Keratinocyte (primary cell): ENCODE results near the gene DHRSX. TPM values are rescaled to one million over a fixed set of nuclear protein-coding genes. Genes with fewer than 3 reads are reported as not detected.
"Not testable (repeated sequence)": the region's sequence is repeated elsewhere in the genome, so short reads cannot be mapped to it uniquely, and the experiment has no call there.

ENCODE experiments used
- DNase-seq: peaks from one replicate; pipeline ENCODE4 v3.0.0-alpha.2; 2011; ENCODE audit warnings: low read depth, missing footprints, low spot score
- FAIRE-seq: peaks from 2 replicates; lab custom pipeline; 2011; peaks lifted over from hg19 to GRCh38; lab: Jason Lieb, UNC
- H2AFZ ChIP-seq: 2 replicates; pipeline ENCODE4 v1.6.0; 2012; ENCODE audit warnings: low read length, control low read depth, inconsistent platforms; ENCODE audit not compliant: control insufficient read depth
- H3K27ac ChIP-seq: 2 replicates; pipeline ENCODE4 v1.5.1; 2011; ENCODE audit warnings: low read length; ENCODE audit not compliant: control insufficient read depth, insufficient read depth
- H3K27me3 ChIP-seq: 3 replicates; pipeline ENCODE4 v1.6.0; 2011; ENCODE audit warnings: low read length; ENCODE audit not compliant: control insufficient read depth, insufficient read depth; ENCODE audit errors: extremely low read depth
- H3K36me3 ChIP-seq, 2 experiments: 2 replicates in 1 of 2; 3 replicates in 1 of 2; pipeline ENCODE4 v1.5.1; 2011; ENCODE audit warnings: low read length in 2 of 2, mild to moderate bottlenecking in 1 of 2; ENCODE audit not compliant: control insufficient read depth in 2 of 2, insufficient read depth in 2 of 2; ENCODE audit errors: extremely low read depth in 1 of 2
- H3K4me1 ChIP-seq: 3 replicates; pipeline ENCODE4 v1.5.1; 2011; ENCODE audit warnings: low read length; ENCODE audit not compliant: control insufficient read depth, insufficient read depth; ENCODE audit errors: extremely low read depth
- H3K4me2 ChIP-seq: 3 replicates; pipeline ENCODE4 v1.6.0; 2011; ENCODE audit warnings: low read depth, low read length; ENCODE audit not compliant: control insufficient read depth, insufficient read depth; ENCODE audit errors: extremely low read depth
- H3K4me3 ChIP-seq, 3 experiments: fragments of 200-600 bp in 1 of 3; sonication (generic) in 1 of 3; 2 replicates in 2 of 3; 3 replicates in 1 of 3; pipeline ENCODE4 v1.5.1; 2011 to 2016; ENCODE audit warnings: low read length in 3 of 3, mild to moderate bottlenecking in 3 of 3, control low read depth in 2 of 3, inconsistent platforms in 1 of 3, low read depth in 1 of 3, mixed read lengths in 1 of 3, mixed run types in 1 of 3, moderate library complexity in 1 of 3; ENCODE audit not compliant: control insufficient read depth in 2 of 3, insufficient read depth in 2 of 3; ENCODE audit errors: extremely low read depth in 1 of 3
- H3K79me2 ChIP-seq: 2 replicates; pipeline ENCODE4 v1.6.0; 2012; ENCODE audit warnings: low read length; ENCODE audit not compliant: control insufficient read depth, insufficient read depth
- H3K9ac ChIP-seq: 3 replicates; pipeline ENCODE4 v1.6.0; 2011; ENCODE audit warnings: low read length; ENCODE audit not compliant: control insufficient read depth, insufficient read depth; ENCODE audit errors: extremely low read depth
- H3K9me1 ChIP-seq: 3 replicates; pipeline ENCODE4 v1.6.0; 2011; ENCODE audit warnings: low read length; ENCODE audit not compliant: control insufficient read depth, insufficient read depth; ENCODE audit errors: extremely low read depth
- H3K9me3 ChIP-seq: 2 replicates; pipeline ENCODE4 v1.5.1; 2012; ENCODE audit warnings: low read depth, low read length; ENCODE audit not compliant: control insufficient read depth
- H4K20me1 ChIP-seq: 3 replicates; pipeline ENCODE4 v1.6.0; 2011; ENCODE audit warnings: low read length; ENCODE audit not compliant: control insufficient read depth, insufficient read depth; ENCODE audit errors: extremely low read depth
- EZH2 ChIP-seq: IDR thresholded peaks from one replicate; pipeline ENCODE4 v1.6.1; 2012; ENCODE audit warnings: inconsistent platforms, mild to moderate bottlenecking, low read length, moderate library complexity
- dilution Hi-C: fragments of 300-500 bp; cut with MboI; formaldehyde crosslinking; loops from one replicate; pipeline ENCODE4 v1.7.0; 2020; ENCODE audit warnings: low sequenced_read_pairs; ENCODE audit not compliant: extremely low pct_ligation_motif_present
- polyA plus RNA-seq, 5 experiments: library from polyadenylated mRNA; depleted of rRNA in 3 of 5; stranded (reverse) in 3 of 5; stranded (forward) in 1 of 5; unstranded in 1 of 5; fragments of >200 nt; gene quantifications; 1 replicate in 1 of 5; 2 replicates in 3 of 5; 3 replicates in 1 of 5; pipeline versions ENCODE4 v1.2.1 to v1.2.3, GENCODE V29; 2011 to 2012; ENCODE audit warnings: missing spikeins in 2 of 5, low read depth in 1 of 5, low replicate concordance in 1 of 5
- TF ChIP-seq, protein P1 (sequence below), 3 experiments: IDR thresholded peaks in 1 of 3; conservative IDR thresholded peaks in 1 of 3; optimal IDR thresholded peaks in 1 of 3; 2 replicates in 2 of 3; 3 replicates in 1 of 3; pipeline versions ENCODE3 to v1.5.1; 2011; ENCODE audit warnings: low read length in 3 of 3, mild to moderate bottlenecking in 3 of 3, moderate library complexity in 2 of 3, control low read depth in 1 of 3, inconsistent platforms in 1 of 3; ENCODE audit not compliant: insufficient read depth in 2 of 3; ENCODE audit errors: extremely low read depth in 1 of 3

The DHRSX gene
- polyA plus RNA-seq, 1 donor (not counting 4 experiments of a cell fraction or from before 2014, with no cell fraction given) = 20.4 TPM

DNA sequence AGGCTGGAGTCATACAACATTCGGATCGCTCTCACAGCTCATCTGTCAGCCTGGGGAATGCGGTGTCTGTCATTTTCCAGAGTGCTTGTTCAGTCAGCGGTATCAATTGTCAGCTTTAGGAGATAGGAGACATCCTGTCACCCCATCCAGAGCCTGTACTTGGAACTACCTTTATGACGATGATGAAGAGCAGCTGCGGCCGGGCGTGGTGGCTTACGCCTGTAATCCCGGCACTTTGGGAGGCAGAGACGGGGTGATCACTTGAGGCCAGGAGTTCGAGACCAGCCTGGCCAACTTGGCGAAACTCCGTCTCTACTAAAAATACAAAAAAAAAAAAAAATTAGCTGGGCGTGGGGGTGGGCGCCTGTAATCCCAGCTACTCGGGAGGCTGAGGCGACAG is 289.1 kb downstream of the DHRSX start:
- dilution Hi-C loops, H3K9me1 ChIP-seq, H4K20me1 ChIP-seq, H3K9me3 ChIP-seq, H2AFZ ChIP-seq, H3K9ac ChIP-seq, FAIRE-seq, H3K4me2 ChIP-seq, H3K27ac ChIP-seq, H3K4me1 ChIP-seq, H3K36me3 ChIP-seq, DNase-seq, H3K27me3 ChIP-seq, H3K79me2 ChIP-seq, H3K4me3 ChIP-seq: not testable (repeated sequence)

DNA sequence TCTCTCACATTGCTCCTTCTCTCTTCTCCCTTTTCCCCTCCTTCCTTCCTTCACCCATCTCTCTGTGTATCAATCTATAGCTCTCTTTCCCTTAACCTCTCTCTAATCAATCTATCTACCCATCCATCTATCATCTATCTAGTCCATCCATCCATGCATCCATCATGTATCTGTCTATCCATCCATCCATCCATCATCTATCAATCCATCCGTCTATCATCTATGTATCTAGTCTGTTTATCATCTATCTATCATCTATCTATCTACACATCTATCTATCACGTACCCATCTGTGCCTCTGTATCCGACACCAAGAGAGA is 307.5 kb downstream of the DHRSX start:
- H3K9ac ChIP-seq = no peak overlapping the region
- no peaks in the 10 kb centered on the region for H3K9me1 ChIP-seq
- no peaks in the 10 kb centered on the region for H4K20me1 ChIP-seq
- H3K4me1 ChIP-seq = no peaks in the 10 kb centered on the region
- dilution Hi-C loops = no loop called here
- no peaks in the 10 kb centered on the region for H3K79me2 ChIP-seq
- no peak for FAIRE-seq
- no peak overlapping the region for H3K4me2 ChIP-seq
- no peak overlapping the region for H3K4me3 ChIP-seq
- DNase-seq = no peak
- H2AFZ ChIP-seq = no peak overlapping the region
- no peaks in the 10 kb centered on the region for H3K36me3 ChIP-seq
- H3K9me3 ChIP-seq = no peaks in the 10 kb centered on the region
- TF ChIP-seq, protein P1, sequence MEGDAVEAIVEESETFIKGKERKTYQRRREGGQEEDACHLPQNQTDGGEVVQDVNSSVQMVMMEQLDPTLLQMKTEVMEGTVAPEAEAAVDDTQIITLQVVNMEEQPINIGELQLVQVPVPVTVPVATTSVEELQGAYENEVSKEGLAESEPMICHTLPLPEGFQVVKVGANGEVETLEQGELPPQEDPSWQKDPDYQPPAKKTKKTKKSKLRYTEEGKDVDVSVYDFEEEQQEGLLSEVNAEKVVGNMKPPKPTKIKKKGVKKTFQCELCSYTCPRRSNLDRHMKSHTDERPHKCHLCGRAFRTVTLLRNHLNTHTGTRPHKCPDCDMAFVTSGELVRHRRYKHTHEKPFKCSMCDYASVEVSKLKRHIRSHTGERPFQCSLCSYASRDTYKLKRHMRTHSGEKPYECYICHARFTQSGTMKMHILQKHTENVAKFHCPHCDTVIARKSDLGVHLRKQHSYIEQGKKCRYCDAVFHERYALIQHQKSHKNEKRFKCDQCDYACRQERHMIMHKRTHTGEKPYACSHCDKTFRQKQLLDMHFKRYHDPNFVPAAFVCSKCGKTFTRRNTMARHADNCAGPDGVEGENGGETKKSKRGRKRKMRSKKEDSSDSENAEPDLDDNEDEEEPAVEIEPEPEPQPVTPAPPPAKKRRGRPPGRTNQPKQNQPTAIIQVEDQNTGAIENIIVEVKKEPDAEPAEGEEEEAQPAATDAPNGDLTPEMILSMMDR (optimal IDR thresholded peaks at IDR 0.05 in 1 of 3, IDR thresholded peaks at IDR 0.05 in 1 of 3, conservative IDR thresholded peaks at IDR 0.05 in 1 of 3; ENCODE audit: extremely low read depth in 1 of 3, insufficient read depth in 2 of 3, low read length in 3 of 3) = no peak
- no peak for TF ChIP-seq EZH2
- H3K27ac ChIP-seq = no peak overlapping the region
- no peaks in the 10 kb centered on the region for H3K27me3 ChIP-seq

DNA sequence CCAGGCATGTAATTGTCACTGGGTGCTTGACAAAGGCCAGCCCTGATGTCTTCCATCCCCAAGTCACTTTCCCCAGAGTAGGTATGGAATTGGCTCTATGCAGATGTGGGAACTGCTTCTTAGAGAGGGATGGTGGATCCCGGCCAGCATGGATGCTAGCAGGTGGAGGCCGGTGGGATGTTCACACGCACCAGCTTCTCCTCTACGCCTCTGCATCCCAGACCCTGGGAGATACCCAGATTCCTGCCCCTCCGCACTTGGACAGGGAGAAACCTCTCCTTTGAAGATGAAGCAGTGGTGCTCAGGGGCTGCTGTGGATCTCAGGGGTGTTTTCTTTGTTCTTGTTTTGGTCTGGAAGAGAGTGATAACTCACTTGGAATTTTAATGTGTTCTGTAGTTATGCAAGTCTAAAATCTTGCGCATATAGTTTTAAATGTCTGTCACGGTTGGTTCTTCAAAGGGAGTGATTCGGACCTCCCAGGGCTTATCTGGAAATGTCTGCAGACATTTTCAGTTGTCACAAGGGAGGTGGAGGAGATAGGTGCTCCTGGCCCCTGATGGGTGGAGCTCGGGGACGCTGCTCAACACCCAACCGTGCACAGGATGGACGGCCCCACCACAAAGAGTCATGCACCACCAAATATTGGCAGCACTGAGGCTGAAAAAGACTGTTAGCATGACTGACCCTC is 308.0 kb downstream of the DHRSX start:
- Histone ChIP-seq H3K4me1 (no peaks in the 10 kb centered on the region), H3K4me3 (no peak overlapping the region), H2AFZ (no peak overlapping the region), H3K27me3 (no peaks in the 10 kb centered on the region), H3K4me2 (no peak overlapping the region), H3K9ac (no peak overlapping the region), H3K79me2 (no peaks in the 10 kb centered on the region), H3K36me3 (no peaks in the 10 kb centered on the region), H3K9me1 (no peaks in the 10 kb centered on the region), H4K20me1 (no peaks in the 10 kb centered on the region), H3K27ac (no peak overlapping the region), H3K9me3 (no peaks in the 10 kb centered on the region)
- no peak for DNase-seq
- TF ChIP-seq EZH2 = no peak
- TF ChIP-seq, protein P1 (optimal IDR thresholded peaks at IDR 0.05 in 1 of 3, IDR thresholded peaks at IDR 0.05 in 1 of 3, conservative IDR thresholded peaks at IDR 0.05 in 1 of 3; ENCODE audit: extremely low read depth in 1 of 3, insufficient read depth in 2 of 3, low read length in 3 of 3) = no peak
- FAIRE-seq = no peak
- dilution Hi-C loops = no loop called here
